HTR-8/SVneo (cell line): Measurements from ENCODE around the gene KCNAB1.
"Not testable (repeated sequence)": the region's sequence is repeated elsewhere in the genome, so short reads cannot be mapped to it uniquely, and the experiment has no call there.

Experiments
- DNase-seq: peaks from one replicate; pipeline ENCODE4 v3.0.0; 2011; ENCODE audit warnings: low spot score, mixed read lengths; ENCODE audit not compliant: insufficient read length
- FAIRE-seq: peaks from 2 replicates; lab custom pipeline; 2011; peaks lifted over from hg19 to GRCh38; lab: Jason Lieb, UNC

The KCNAB1 gene

GRCh38 chr3:156120528-156121251 is at the start of gene KCNAB1:
Gene KCNAB1 (plus strand): TSS chr3:156120578.
- FAIRE-seq (no peak), DNase-seq (no peak)

DNA sequence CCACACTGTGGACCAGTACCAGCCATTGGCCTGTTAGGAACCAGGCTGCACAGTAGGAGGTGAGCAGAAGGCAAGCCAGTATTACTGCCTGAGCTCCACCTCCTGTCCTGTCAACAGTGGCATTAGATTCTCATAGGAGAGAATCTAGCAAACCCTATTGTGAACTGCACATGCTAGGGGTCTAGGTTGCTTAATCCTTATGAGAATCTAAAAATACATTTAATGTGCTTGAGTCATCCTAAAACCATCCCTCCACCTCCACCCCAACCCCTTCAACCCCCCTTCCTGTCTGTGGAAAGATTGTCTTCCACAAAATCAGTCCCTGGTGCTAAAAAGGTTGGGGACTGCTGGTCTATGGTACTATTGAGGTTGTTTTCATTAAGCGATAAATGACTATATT is 49.3 kb upstream of the KCNAB1 start:
- DNase-seq: no peak
- peak; percentile 74 for FAIRE-seq

GRCh38 chr3:156072950-156073657 is 47.3 kb upstream of the KCNAB1 start:
- FAIRE-seq, DNase-seq: not testable (repeated sequence)

DNA sequence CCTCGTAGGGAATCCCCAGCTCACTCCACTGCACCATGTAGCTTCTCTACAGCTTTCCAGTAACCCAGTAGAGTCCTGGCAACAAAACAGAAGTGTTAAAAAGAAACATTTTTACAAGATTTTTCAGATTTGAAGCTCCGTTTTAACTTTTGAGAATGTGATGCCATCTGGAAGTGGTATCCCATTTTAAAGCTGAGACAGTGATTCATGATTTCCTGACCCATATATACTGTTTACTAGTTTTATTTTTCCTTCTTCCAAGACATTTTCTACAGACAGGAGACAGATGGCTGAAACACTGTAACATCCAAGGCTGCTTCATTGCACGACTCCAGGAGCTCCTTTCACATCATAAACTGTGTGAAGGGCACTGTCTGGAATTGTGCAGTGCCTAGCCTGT is 30.3 kb upstream of the KCNAB1 start:
- DNase-seq (no peak), FAIRE-seq (no peak)

DNA sequence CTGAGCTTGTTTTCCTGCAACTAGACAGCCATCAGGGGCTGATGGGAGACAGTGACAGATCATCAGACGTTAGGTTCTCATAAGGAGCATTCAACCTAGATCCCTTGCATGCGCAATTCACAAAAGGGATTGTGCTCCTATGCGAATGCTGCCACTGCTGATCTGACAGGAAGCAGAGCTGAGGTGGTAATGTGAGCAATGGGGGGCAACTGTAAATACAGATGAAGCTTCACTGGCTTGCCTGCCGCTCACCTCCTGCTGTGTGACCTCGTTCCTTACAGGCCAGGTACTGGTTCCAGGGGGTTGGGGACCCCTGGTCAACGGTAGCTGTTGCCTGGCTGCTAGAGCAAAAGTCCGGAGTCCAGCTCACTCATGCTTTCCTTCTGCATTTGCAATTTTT is 26.4 kb upstream of the KCNAB1 start:
- FAIRE-seq: no peak
- DNase-seq: no peak

GRCh38 chr3:156094391-156094790 is 26.0 kb upstream of the KCNAB1 start:
- no peak for DNase-seq
- FAIRE-seq: no peak

- FAIRE-seq, DNase-seq: not testable (repeated sequence)
These were observed 24.7 kb upstream of the KCNAB1 start for GRCh38 chr3:156095652-156096051.

DNA sequence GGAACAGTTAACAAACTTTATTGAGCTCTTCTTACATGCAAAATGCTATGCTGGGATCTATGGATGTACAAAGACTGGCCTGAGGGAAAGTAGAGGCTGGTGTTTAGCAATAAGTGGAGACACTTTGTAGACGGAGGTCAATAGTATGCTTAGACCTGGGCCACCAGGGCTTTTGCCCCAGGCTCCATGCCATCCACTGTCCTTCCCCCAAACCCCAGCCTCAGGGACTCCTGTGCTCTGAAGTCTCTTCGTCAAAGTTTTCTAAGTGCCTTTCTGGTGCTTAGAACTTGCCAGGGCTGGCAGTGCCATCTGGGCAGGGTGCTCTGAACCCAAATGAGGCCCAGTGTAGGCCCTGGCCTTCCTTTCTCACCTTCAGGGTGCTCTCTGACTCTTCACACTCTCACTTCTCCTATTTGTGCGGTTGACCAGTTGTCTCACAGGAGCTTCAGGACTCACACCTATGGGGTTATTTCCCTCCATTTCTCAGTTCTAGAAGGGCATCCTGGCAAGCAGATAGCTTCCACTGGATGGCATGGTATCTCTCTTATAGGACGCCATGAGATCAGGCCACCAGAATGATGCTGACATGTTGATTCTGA is 21.8 kb upstream of the KCNAB1 start:
- no peak for FAIRE-seq

GRCh38 chr3:156099348-156099747 is 21.0 kb upstream of the KCNAB1 start:
- not testable (repeated sequence) for DNase-seq, FAIRE-seq

More for the DNA sequence above, 21.8 kb upstream of the KCNAB1 start:
- no peak for DNase-seq

- FAIRE-seq: not testable (repeated sequence)
These were observed 20.4 kb upstream of the KCNAB1 start for GRCh38 chr3:156099984-156100383.

GRCh38 chr3:156102267-156102931 is 18.0 kb upstream of the KCNAB1 start:
- FAIRE-seq: no peak

More at GRCh38 chr3:156099984-156100383, 20.4 kb upstream of the KCNAB1 start:
- not testable (repeated sequence) for DNase-seq

GRCh38 chr3:156106721-156107373 is 13.5 kb upstream of the KCNAB1 start:
- DNase-seq (no peak), FAIRE-seq (no peak)

More at GRCh38 chr3:156102267-156102931, 18.0 kb upstream of the KCNAB1 start:
- no peak for DNase-seq

GRCh38 chr3:156107504-156107903 is 12.9 kb upstream of the KCNAB1 start:
- no peak for FAIRE-seq
- no peak for DNase-seq

DNA sequence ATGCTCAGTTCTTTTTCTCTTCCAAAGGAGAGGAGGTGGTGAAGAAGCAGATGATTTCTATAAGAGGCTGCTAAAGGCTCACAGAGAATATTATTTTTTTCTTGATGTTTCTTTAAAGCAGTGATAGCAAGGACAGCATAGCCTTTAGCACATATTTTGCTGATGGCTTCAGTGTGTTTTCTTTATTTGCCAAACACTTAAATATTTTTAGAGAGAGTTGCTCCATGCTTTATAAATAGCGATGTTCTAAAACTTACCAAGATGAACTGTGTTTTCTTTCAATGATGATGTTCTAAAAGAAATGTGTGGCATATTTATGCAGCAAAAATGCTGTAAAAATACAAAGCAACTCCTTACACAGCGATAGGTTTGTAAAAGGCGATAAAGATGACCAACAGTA is 11.8 kb upstream of the KCNAB1 start:
- FAIRE-seq (no peak), DNase-seq (no peak)

- no peak for FAIRE-seq
These were observed 10.4 kb upstream of the KCNAB1 start for GRCh38 chr3:156109989-156110388.

DNA sequence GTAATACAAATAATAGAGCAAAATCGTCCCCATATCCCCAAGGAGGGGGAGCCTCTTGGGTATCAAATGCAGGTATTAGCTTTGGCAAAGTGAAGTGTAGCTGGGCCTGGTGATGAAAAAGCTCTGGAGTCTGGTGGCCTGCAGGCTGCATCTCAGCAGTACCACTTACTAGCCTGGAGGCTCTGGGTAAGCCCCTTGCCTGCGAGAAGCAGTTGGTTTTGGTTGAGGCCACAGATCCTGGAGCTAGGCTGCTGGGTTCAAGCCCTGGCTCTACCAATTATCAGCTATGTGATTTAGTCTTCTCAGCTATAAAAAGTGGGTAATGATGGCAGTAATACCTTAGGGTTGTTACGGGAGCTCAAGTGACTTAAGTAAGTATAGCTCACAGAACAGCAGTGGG is 6.1 kb downstream of the KCNAB1 start:
- no peak for FAIRE-seq
- DNase-seq: no peak

More at GRCh38 chr3:156109989-156110388, 10.4 kb upstream of the KCNAB1 start:
- DNase-seq: no peak

- DNase-seq: no peak
- no peak for FAIRE-seq
These were observed 10.9 kb downstream of the KCNAB1 start for GRCh38 chr3:156131241-156131640.

DNA sequence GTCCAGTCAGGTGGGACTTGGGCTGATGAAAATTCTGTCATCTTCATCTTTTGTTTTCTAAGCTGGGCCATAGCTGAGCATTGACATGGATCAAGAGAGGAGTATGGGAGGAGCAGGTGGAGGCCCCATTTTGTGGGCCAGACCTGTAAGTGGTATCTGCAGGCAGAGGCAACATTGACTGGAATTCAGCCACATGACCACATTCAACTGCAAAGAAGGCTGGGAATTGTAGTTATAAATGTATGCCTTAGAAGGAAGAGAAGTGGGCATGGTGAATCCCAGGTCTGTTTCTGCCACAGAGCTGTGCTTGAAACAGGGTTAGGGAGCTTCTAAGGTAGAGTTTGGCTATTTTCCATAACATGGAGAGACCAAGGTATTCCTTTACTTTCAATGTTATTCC is 11.4 kb downstream of the KCNAB1 start:
- no peak for DNase-seq

GRCh38 chr3:156132313-156132712 is 11.9 kb downstream of the KCNAB1 start:
- no peak for FAIRE-seq
- no peak for DNase-seq

More for the DNA sequence above, 11.4 kb downstream of the KCNAB1 start:
- no peak for FAIRE-seq

GRCh38 chr3:156133076-156133475 is 12.7 kb downstream of the KCNAB1 start:
- no peak for FAIRE-seq
- no peak for DNase-seq
